HepG2 (cell line): ENCODE results near the gene BCAM.
A peak's percentile ranks its signal among the peaks of the same experiment; 100 is the strongest.

Experiments used
- FOXM1 ChIP-seq: sonication (generic); formaldehyde crosslinking; IDR thresholded peaks from 2 replicates; pipeline ENCODE4 v1.5.0; 2020; ENCODE audit warnings: missing genetic modification reagents
- POLR2A ChIP-seq, 2 experiments: IDR thresholded peaks; 2 replicates each; pipeline ENCODE4 v1.6.1; 2011; ENCODE audit warnings: low read depth in 2 of 2, low read length in 2 of 2, mild to moderate bottlenecking in 1 of 2, moderate library complexity in 1 of 2; ENCODE audit not compliant: insufficient read depth in 1 of 2
- REST ChIP-seq, 2 experiments: IDR thresholded peaks; 2 replicates each; pipeline ENCODE4 v1.6.1; 2011 to 2012; ENCODE audit warnings: low read length in 2 of 2, borderline replicate concordance in 1 of 2, low read depth in 1 of 2, mild to moderate bottlenecking in 1 of 2, moderate library complexity in 1 of 2
- RXRA ChIP-seq: sonication (generic); formaldehyde crosslinking; IDR thresholded peaks from 2 replicates; pipeline ENCODE4 v1.5.1; 2020; ENCODE audit warnings: missing genetic modification reagents
- USF2 ChIP-seq, 2 experiments: sonication (generic) in 1 of 2; formaldehyde crosslinking in 1 of 2; IDR thresholded peaks; 2 replicates each; pipeline versions ENCODE4 v1.5.1 to v1.6.1; 2011 to 2020; ENCODE audit warnings: borderline replicate concordance in 1 of 2, low read depth in 1 of 2, low read length in 1 of 2, mild to moderate bottlenecking in 1 of 2, missing genetic modification reagents in 1 of 2, moderate library complexity in 1 of 2

- TF ChIP-seq USF2 (IDR thresholded peaks at IDR 0.05; ENCODE audit: low read depth, low read length) (no peak), USF2 (CRISPR knock-in tag; IDR thresholded peaks at IDR 0.05; ENCODE audit: borderline replicate concordance) (no peak), RXRA (CRISPR knock-in tag) (peak; percentile 94), FOXM1 (CRISPR knock-in tag) (no peak), POLR2A (IDR thresholded peaks at IDR 0.05; ENCODE audit: insufficient read depth in 1 of 2, low read depth in 2 of 2, low read length in 2 of 2) (no peak), REST (IDR thresholded peaks at IDR 0.05; ENCODE audit: borderline replicate concordance in 1 of 2, low read depth in 1 of 2, low read length in 2 of 2) (peak in 1 of 2 experiments; percentile 45; a peak in 1 of 4 replicates)
Measured at GRCh38 chr19:44765033-44765948, 43.6 kb upstream of the BCAM start.
